ENCODE data around the gene PSTPIP1.

DNA sequence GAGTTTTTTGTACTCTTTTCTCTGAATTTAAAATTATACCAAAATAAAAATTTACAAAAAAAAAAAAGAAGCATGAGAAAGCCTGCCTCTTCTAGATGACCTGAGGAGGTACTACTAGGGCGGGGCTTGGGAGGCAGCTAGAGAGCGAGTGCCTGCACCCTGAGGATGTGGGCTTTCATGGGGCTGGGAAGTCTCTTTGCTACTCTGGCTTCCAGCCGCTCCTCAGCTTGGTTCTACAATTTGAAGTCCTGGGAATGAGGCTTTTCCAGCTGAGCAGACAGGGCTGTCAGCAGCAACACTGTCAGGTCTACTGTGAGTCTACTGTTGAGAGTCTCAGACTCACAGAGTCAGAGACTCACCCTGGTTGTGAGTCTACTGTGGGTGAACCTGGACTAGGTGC lies 8.2 kb upstream of the PSTPIP1 start:
- no peak for TF ChIP-seq SMC3 (IDR thresholded peaks at IDR 0.05; ENCODE audit: low read depth, low read length)
- TF ChIP-seq, protein P1, sequence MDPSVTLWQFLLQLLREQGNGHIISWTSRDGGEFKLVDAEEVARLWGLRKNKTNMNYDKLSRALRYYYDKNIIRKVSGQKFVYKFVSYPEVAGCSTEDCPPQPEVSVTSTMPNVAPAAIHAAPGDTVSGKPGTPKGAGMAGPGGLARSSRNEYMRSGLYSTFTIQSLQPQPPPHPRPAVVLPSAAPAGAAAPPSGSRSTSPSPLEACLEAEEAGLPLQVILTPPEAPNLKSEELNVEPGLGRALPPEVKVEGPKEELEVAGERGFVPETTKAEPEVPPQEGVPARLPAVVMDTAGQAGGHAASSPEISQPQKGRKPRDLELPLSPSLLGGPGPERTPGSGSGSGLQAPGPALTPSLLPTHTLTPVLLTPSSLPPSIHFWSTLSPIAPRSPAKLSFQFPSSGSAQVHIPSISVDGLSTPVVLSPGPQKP (IDR thresholded peaks at IDR 0.05; ENCODE audit: borderline replicate concordance, low read depth, low read length), result no peak
- TF ChIP-seq CEBPB (IDR thresholded peaks at IDR 0.05; ENCODE audit: low read depth, low read length), result no peak
- TF ChIP-seq, protein P2, sequence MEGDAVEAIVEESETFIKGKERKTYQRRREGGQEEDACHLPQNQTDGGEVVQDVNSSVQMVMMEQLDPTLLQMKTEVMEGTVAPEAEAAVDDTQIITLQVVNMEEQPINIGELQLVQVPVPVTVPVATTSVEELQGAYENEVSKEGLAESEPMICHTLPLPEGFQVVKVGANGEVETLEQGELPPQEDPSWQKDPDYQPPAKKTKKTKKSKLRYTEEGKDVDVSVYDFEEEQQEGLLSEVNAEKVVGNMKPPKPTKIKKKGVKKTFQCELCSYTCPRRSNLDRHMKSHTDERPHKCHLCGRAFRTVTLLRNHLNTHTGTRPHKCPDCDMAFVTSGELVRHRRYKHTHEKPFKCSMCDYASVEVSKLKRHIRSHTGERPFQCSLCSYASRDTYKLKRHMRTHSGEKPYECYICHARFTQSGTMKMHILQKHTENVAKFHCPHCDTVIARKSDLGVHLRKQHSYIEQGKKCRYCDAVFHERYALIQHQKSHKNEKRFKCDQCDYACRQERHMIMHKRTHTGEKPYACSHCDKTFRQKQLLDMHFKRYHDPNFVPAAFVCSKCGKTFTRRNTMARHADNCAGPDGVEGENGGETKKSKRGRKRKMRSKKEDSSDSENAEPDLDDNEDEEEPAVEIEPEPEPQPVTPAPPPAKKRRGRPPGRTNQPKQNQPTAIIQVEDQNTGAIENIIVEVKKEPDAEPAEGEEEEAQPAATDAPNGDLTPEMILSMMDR (conservative IDR thresholded peaks at IDR 0.05; ENCODE audit: low read depth, low read length), result no peak
- no peak for TF ChIP-seq RAD21 (IDR thresholded peaks at IDR 0.05; ENCODE audit: low read length)
- no peak for TF ChIP-seq POLR2A (IDR thresholded peaks at IDR 0.05; ENCODE audit: low read depth, low read length)
- no peak for TF ChIP-seq MXI1 (IDR thresholded peaks at IDR 0.05; ENCODE audit: borderline replicate concordance, low read depth, low read length)
- TF ChIP-seq FOS (IDR thresholded peaks at IDR 0.05; ENCODE audit: low read depth, low read length), result no peak
- TF ChIP-seq, protein P3, sequence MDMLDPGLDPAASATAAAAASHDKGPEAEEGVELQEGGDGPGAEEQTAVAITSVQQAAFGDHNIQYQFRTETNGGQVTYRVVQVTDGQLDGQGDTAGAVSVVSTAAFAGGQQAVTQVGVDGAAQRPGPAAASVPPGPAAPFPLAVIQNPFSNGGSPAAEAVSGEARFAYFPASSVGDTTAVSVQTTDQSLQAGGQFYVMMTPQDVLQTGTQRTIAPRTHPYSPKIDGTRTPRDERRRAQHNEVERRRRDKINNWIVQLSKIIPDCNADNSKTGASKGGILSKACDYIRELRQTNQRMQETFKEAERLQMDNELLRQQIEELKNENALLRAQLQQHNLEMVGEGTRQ (IDR thresholded peaks at IDR 0.05; ENCODE audit: low read depth, low read length), result no peak
- TF ChIP-seq RFX5 (IDR thresholded peaks at IDR 0.05; ENCODE audit: low read depth, low read length), result no peak
- TF ChIP-seq BHLHE40 (IDR thresholded peaks at IDR 0.05; ENCODE audit: low read depth, low read length), result no peak
